OCI-LY7 (cell line): ENCODE results near the gene WDFY4. TPM values are rescaled to one million over a fixed set of nuclear protein-coding genes. Genes with fewer than 3 reads are reported as not detected.

Experiments
- BruUV-seq: library from RNA; stranded (reverse); fragments of 400-500 nt; replicated peaks from 2 replicates; lab custom pipeline; 2021; lab: Mats Ljungman, UMichigan
- CTCF ChIA-PET: fragments of 300-600 bp; sonication (Branson Sonifier 250); formaldehyde crosslinking; loops from one replicate; lab custom pipeline; 2022; ENCODE audit warnings: antibody characterized with exemption; ENCODE audit not compliant: unreplicated experiment; lab: Charles Lee
- POLR2A ChIA-PET: fragments of 300-600 bp; sonication (Branson Sonifier 250); formaldehyde crosslinking; loops from one replicate; lab custom pipeline; 2022; ENCODE audit warnings: antibody characterized with exemption; lab: Charles Lee
- DNase-seq: peaks from one replicate; pipeline ENCODE4 v3.0.0-alpha.2; 2015; ENCODE audit warnings: low spot score
- H2AFZ ChIP-seq: fragments of 200-600 bp; sonication (generic), shearing (Covaris generic); 2 replicates; pipeline ENCODE4 v1.6.1; 2014; ENCODE audit warnings: mild to moderate bottlenecking, antibody characterized with exemption, low read length, moderate library complexity
- H3K27ac ChIP-seq: fragments of 200-600 bp; sonication (generic); 2 replicates; pipeline ENCODE4 v1.5.1; 2014; ENCODE audit warnings: mixed run types, low read depth, mild to moderate bottlenecking, moderate library complexity, low read length, inconsistent platforms; ENCODE audit not compliant: poor library complexity, severe bottlenecking
- H3K36me3 ChIP-seq: fragments of 200-600 bp; sonication (generic); 2 replicates; pipeline ENCODE4 v1.6.1; 2014; ENCODE audit warnings: mild to moderate bottlenecking, antibody characterized with exemption, low read length, moderate library complexity, mixed read lengths; ENCODE audit not compliant: insufficient read depth
- H3K4me1 ChIP-seq: fragments of 200-600 bp; sonication (generic); 2 replicates; pipeline ENCODE4 v1.5.1; 2014; ENCODE audit warnings: mild to moderate bottlenecking, low read length; ENCODE audit not compliant: insufficient read depth, poor library complexity, severe bottlenecking
- H3K4me2 ChIP-seq: fragments of 200-600 bp; sonication (generic); 2 replicates; pipeline ENCODE4 v1.6.1; 2014; ENCODE audit warnings: mild to moderate bottlenecking, low read length
- H3K4me3 ChIP-seq: fragments of 200-600 bp; sonication (generic); 2 replicates; pipeline ENCODE4 v1.5.1; 2014; ENCODE audit warnings: mild to moderate bottlenecking, low read depth, low read length; ENCODE audit not compliant: poor library complexity, severe bottlenecking
- H3K79me2 ChIP-seq: fragments of 200-600 bp; sonication (generic); 2 replicates; pipeline ENCODE4 v1.6.1; 2016; ENCODE audit warnings: low read depth, mild to moderate bottlenecking, low read length, moderate library complexity, mixed read lengths; ENCODE audit not compliant: insufficient read depth
- H3K9me2 ChIP-seq: fragments of 200-600 bp; sonication (generic); 2 replicates; pipeline ENCODE4 v1.6.1; 2016; ENCODE audit warnings: mild to moderate bottlenecking, low read length, mixed read lengths; ENCODE audit not compliant: insufficient read depth
- H3K9me3 ChIP-seq: fragments of 200-600 bp; sonication (generic); 2 replicates; pipeline ENCODE4 v1.6.1; 2014; ENCODE audit warnings: mild to moderate bottlenecking, mixed run types, low read length, mixed read lengths
- H4K20me1 ChIP-seq: fragments of 200-600 bp; sonication (generic); 2 replicates; pipeline ENCODE4 v1.6.1; 2014; ENCODE audit warnings: mild to moderate bottlenecking, antibody characterized with exemption, low read length, moderate library complexity, mixed read lengths; ENCODE audit not compliant: insufficient read depth
- CTCF ChIP-seq: fragments of 200-600 bp; sonication (generic); conservative IDR thresholded peaks from 2 replicates; pipeline ENCODE4 v1.5.1; 2014; ENCODE audit warnings: mild to moderate bottlenecking, antibody characterized with exemption, low read length, moderate library complexity, mixed read lengths
- EZH2phosphoT487 ChIP-seq: fragments of 200-600 bp; sonication (generic); IDR thresholded peaks from 2 replicates; pipeline ENCODE4 v1.6.1; 2018; ENCODE audit warnings: low read depth, borderline replicate concordance, mild to moderate bottlenecking, mixed run types, antibody characterized with exemption, low read length, moderate library complexity, mixed read lengths
- intact Hi-C: fragments of 100-400 bp; cut with micrococcal nuclease; formaldehyde crosslinking; loops from one replicate; pipeline ENCODE4 v1.10.0; 2022; ENCODE audit not compliant: unreplicated experiment
- total RNA-seq, 2 experiments: library from RNA; depleted of rRNA in 1 of 2; stranded (reverse); fragments of >200 nt in 1 of 2; shearing (Covaris generic) in 1 of 2; gene quantifications; 2 replicates each; pipeline ENCODE4 v1.2.3, GENCODE V29; 2014 to 2022

WDFY4 gene
- total RNA-seq, 2 experiments from 2014 or later = 51.5 to 85.6 TPM

- intact Hi-C loops = no loop called here
- Histone ChIP-seq H4K20me1 (no peaks in the 10 kb centered on the region), H3K4me2 (no peak overlapping the region), H3K79me2 (no peaks in the 10 kb centered on the region), H3K9me2 (no peaks in the 10 kb centered on the region), H3K36me3 (peaks cover 91% of the 10 kb centered on the region), H3K9me3 (no peaks in the 10 kb centered on the region), H3K4me1 (no peaks in the 10 kb centered on the region), H3K27ac (no peak overlapping the region), H2AFZ (no peak overlapping the region), H3K4me3 (no peak overlapping the region)
- DNase-seq = no peak
- TF ChIP-seq CTCF (no peak), EZH2phosphoT487 (no peak)
- ChIA-PET CTCF (no interaction called here), POLR2A (no interaction called here)
- BruUV-seq = no TSS peak
These were observed 86.6 kb downstream of the WDFY4 start for GRCh38 chr10:48771234-48771633.

GRCh38 chr10:48772059-48772458, 87.4 kb downstream of the WDFY4 start:
- no peak overlapping the region for H3K4me3 ChIP-seq
- H4K20me1 ChIP-seq = no peaks in the 10 kb centered on the region
- BruUV-seq = no TSS peak
- H3K4me1 ChIP-seq = no peaks in the 10 kb centered on the region
- DNase-seq = no peak
- no peak for TF ChIP-seq CTCF
- no peak for TF ChIP-seq EZH2phosphoT487
- no peaks in the 10 kb centered on the region for H3K9me2 ChIP-seq
- no peak overlapping the region for H2AFZ ChIP-seq
- no peaks in the 10 kb centered on the region for H3K79me2 ChIP-seq
- H3K27ac ChIP-seq = no peak overlapping the region
- peaks cover 91% of the 10 kb centered on the region for H3K36me3 ChIP-seq
- ChIA-PET CTCF (no interaction called here), POLR2A (no interaction called here)
- H3K9me3 ChIP-seq = no peaks in the 10 kb centered on the region
- no peak overlapping the region for H3K4me2 ChIP-seq
- intact Hi-C loops = no loop called here

GRCh38 chr10:48773580-48773979, 88.9 kb downstream of the WDFY4 start:
- intact Hi-C loops = no loop called here
- H3K4me2 ChIP-seq = no peak overlapping the region
- BruUV-seq = no TSS peak
- POLR2A ChIA-PET = interaction anchor here (0.9 to 1.0 kb wide), 2 partner anchors 9 to 12 kb away, joined by 3 read pairs; no protein-coding TSS in a partner anchor
- no peak overlapping the region for H2AFZ ChIP-seq
- no peaks in the 10 kb centered on the region for H3K9me3 ChIP-seq
- no peaks in the 10 kb centered on the region for H3K4me1 ChIP-seq
- no peak overlapping the region for H3K4me3 ChIP-seq
- DNase-seq = no peak
- no peaks in the 10 kb centered on the region for H3K79me2 ChIP-seq
- CTCF ChIA-PET = no interaction called here
- no peak overlapping the region for H3K27ac ChIP-seq
- H3K36me3 ChIP-seq = peaks cover 93% of the 10 kb centered on the region
- H3K9me2 ChIP-seq = no peaks in the 10 kb centered on the region
- no peak for TF ChIP-seq EZH2phosphoT487
- H4K20me1 ChIP-seq = no peaks in the 10 kb centered on the region
